GM12878 (cell line): Measurements from ENCODE around the gene ASPG.

Experiments
- CREB1 ChIP-seq: IDR thresholded peaks from 2 replicates; pipeline ENCODE4 v1.6.1; 2012; ENCODE audit warnings: low read depth, mild to moderate bottlenecking, inconsistent platforms
- EP300 ChIP-seq, 2 experiments: fragments of 150-350 bp in 1 of 2; IDR thresholded peaks; 2 replicates each; pipeline ENCODE4 v1.6.1; 2011 to 2012; ENCODE audit warnings: low read depth in 2 of 2, low read length in 2 of 2, borderline replicate concordance in 1 of 2, improper control_type of control experiment in 1 of 2, inconsistent platforms in 1 of 2; ENCODE audit not compliant: control insufficient read depth in 1 of 2
- FOXM1 ChIP-seq: IDR thresholded peaks from 2 replicates; pipeline ENCODE4 v1.6.1; 2012; ENCODE audit warnings: low read depth, mild to moderate bottlenecking, inconsistent platforms, low read length, moderate library complexity
- KLF5 ChIP-seq: fragments of 450-650 bp; IDR thresholded peaks from 2 replicates; pipeline ENCODE4 v1.6.1; 2014; ENCODE audit warnings: mild to moderate bottlenecking; ENCODE audit not compliant: partially characterized antibody
- LARP7 ChIP-seq: fragments of 450-650 bp; IDR thresholded peaks from 2 replicates; pipeline ENCODE4 v1.6.1; 2017; ENCODE audit warnings: mild to moderate bottlenecking
- MYC ChIP-seq: IDR thresholded peaks from 2 replicates; pipeline ENCODE4 v1.6.1; 2011; ENCODE audit warnings: mild to moderate bottlenecking, low read length, moderate library complexity, inconsistent platforms; ENCODE audit not compliant: insufficient read depth, insufficient replicate concordance, insufficient read length, severe bottlenecking
- POLR2AphosphoS5 ChIP-seq: IDR thresholded peaks from 2 replicates; pipeline ENCODE4 v1.6.1; 2011; ENCODE audit warnings: mild to moderate bottlenecking, low read length, inconsistent platforms
- RAD21 ChIP-seq: IDR thresholded peaks from 2 replicates; pipeline ENCODE4 v1.6.1; 2011; ENCODE audit warnings: mild to moderate bottlenecking, low read depth, low read length, moderate library complexity; ENCODE audit not compliant: insufficient read depth
- SRF ChIP-seq, 2 experiments: IDR thresholded peaks; 2 replicates each; pipeline ENCODE4 v1.6.1; 2011; ENCODE audit warnings: low read depth in 2 of 2, low read length in 2 of 2, mild to moderate bottlenecking in 1 of 2, moderate library complexity in 1 of 2
- TAF1 ChIP-seq: IDR thresholded peaks from 2 replicates; pipeline ENCODE4 v1.6.1; 2011; ENCODE audit warnings: mild to moderate bottlenecking, low read depth, low read length, borderline replicate concordance
- ZBTB33 ChIP-seq: fragments of 450-650 bp; IDR thresholded peaks from 2 replicates; pipeline ENCODE4 v1.6.1; 2017; ENCODE audit warnings: mild to moderate bottlenecking
- TF ChIP-seq, protein P1 (sequence below), 3 experiments: IDR thresholded peaks in 2 of 3; conservative IDR thresholded peaks in 1 of 3; 2 replicates each; pipeline ENCODE4 v1.5.1; 2011; ENCODE audit warnings: low read depth in 3 of 3, low read length in 3 of 3, mild to moderate bottlenecking in 3 of 3, control low read depth in 2 of 3, moderate library complexity in 2 of 3, inconsistent platforms in 1 of 3, mixed read lengths in 1 of 3; ENCODE audit not compliant: control insufficient read depth in 2 of 3, insufficient read depth in 1 of 3; ENCODE audit errors: extremely low read depth in 1 of 3

- TF ChIP-seq SRF (IDR thresholded peaks at IDR 0.05; ENCODE audit: low read depth in 2 of 2, low read length in 2 of 2) = no peak
- TF ChIP-seq EP300 (IDR thresholded peaks at IDR 0.05; ENCODE audit: borderline replicate concordance in 1 of 2, control insufficient read depth in 1 of 2, low read depth in 2 of 2, low read length in 2 of 2) = no peak
- TF ChIP-seq POLR2AphosphoS5 = no peak
- TF ChIP-seq, protein P1, sequence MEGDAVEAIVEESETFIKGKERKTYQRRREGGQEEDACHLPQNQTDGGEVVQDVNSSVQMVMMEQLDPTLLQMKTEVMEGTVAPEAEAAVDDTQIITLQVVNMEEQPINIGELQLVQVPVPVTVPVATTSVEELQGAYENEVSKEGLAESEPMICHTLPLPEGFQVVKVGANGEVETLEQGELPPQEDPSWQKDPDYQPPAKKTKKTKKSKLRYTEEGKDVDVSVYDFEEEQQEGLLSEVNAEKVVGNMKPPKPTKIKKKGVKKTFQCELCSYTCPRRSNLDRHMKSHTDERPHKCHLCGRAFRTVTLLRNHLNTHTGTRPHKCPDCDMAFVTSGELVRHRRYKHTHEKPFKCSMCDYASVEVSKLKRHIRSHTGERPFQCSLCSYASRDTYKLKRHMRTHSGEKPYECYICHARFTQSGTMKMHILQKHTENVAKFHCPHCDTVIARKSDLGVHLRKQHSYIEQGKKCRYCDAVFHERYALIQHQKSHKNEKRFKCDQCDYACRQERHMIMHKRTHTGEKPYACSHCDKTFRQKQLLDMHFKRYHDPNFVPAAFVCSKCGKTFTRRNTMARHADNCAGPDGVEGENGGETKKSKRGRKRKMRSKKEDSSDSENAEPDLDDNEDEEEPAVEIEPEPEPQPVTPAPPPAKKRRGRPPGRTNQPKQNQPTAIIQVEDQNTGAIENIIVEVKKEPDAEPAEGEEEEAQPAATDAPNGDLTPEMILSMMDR (IDR thresholded peaks at IDR 0.05 in 2 of 3, conservative IDR thresholded peaks at IDR 0.05 in 1 of 3; ENCODE audit: control insufficient read depth in 2 of 3, extremely low read depth in 1 of 3, insufficient read depth in 1 of 3, low read depth in 3 of 3, low read length in 3 of 3) = no peak
- no peak for TF ChIP-seq LARP7
- TF ChIP-seq TAF1 = no peak
- no peak for TF ChIP-seq FOXM1
- no peak for TF ChIP-seq MYC
- TF ChIP-seq KLF5 = no peak
- TF ChIP-seq RAD21 = no peak
- no peak for TF ChIP-seq ZBTB33
- no peak for TF ChIP-seq CREB1
Measured at GRCh38 chr14:104041430-104042104, 43.9 kb upstream of the ASPG start.
